ENCODE data around the gene PRSS12. TPM values are rescaled to one million over a fixed set of nuclear protein-coding genes. Genes with fewer than 3 reads are reported as not detected.
"Not testable (repeated sequence)": the region's sequence is repeated elsewhere in the genome, so short reads cannot be mapped to it uniquely, and the experiment has no call there.

The PRSS12 gene
- 0.05 TPM for total RNA-seq
- long read RNA-seq: 0 reads

- intact Hi-C loops (cut with DNase I): no loop called here
These were observed at the start of gene PRSS12 for GRCh38 chr4:118352843-118353533. PRSS12 (minus strand) TSS chr4:118353003; CDS start chr4:118352720, 283 bp downstream.

GRCh38 chr4:118400356-118400755, 47.6 kb upstream of the PRSS12 start:
- no peak for DNase-seq (ENCODE audit: low spot score)
- intact Hi-C loops (cut with DNase I): no loop called here

More at GRCh38 chr4:118352843-118353533, at the start of gene PRSS12:
- DNase-seq (ENCODE audit: low spot score): peak; percentile 80

GRCh38 chr4:118399883-118400282, 47.1 kb upstream of the PRSS12 start:
- DNase-seq (ENCODE audit: low spot score); intact Hi-C loops (cut with DNase I): not testable (repeated sequence)

- no peak for DNase-seq (ENCODE audit: low spot score)
- intact Hi-C loops (cut with DNase I): no loop called here
These were observed 45.7 kb upstream of the PRSS12 start for GRCh38 chr4:118398226-118399090.

- DNase-seq (ENCODE audit: low spot score): no peak
- intact Hi-C loops (cut with DNase I): no loop called here
These were observed 44.8 kb upstream of the PRSS12 start for GRCh38 chr4:118397623-118397979.

GRCh38 chr4:118396881-118397622, 44.2 kb upstream of the PRSS12 start:
- intact Hi-C loops (cut with DNase I): no loop called here
- no peak for DNase-seq (ENCODE audit: low spot score)

GRCh38 chr4:118395057-118395644, 42.3 kb upstream of the PRSS12 start:
- no peak for DNase-seq (ENCODE audit: low spot score)
- intact Hi-C loops (cut with DNase I): no loop called here

GRCh38 chr4:118392509-118392908, 39.7 kb upstream of the PRSS12 start:
- intact Hi-C loops (cut with DNase I); DNase-seq (ENCODE audit: low spot score): not testable (repeated sequence)

- intact Hi-C loops (cut with DNase I): no loop called here
- no peak for DNase-seq (ENCODE audit: low spot score)
These were observed 37.3 kb upstream of the PRSS12 start for GRCh38 chr4:118390121-118390520.

GRCh38 chr4:118389721-118390120, 36.9 kb upstream of the PRSS12 start:
- intact Hi-C loops (cut with DNase I): no loop called here
- DNase-seq (ENCODE audit: low spot score): no peak

GRCh38 chr4:118388606-118389005, 35.8 kb upstream of the PRSS12 start:
- no peak for DNase-seq (ENCODE audit: low spot score)
- intact Hi-C loops (cut with DNase I): no loop called here

GRCh38 chr4:118381902-118382301, 29.1 kb upstream of the PRSS12 start:
- intact Hi-C loops (cut with DNase I): no loop called here
- DNase-seq (ENCODE audit: low spot score): no peak

GRCh38 chr4:118373614-118374255, 20.9 kb upstream of the PRSS12 start:
- intact Hi-C loops (cut with DNase I): no loop called here
- DNase-seq (ENCODE audit: low spot score): no peak

GRCh38 chr4:118372251-118372650, 19.4 kb upstream of the PRSS12 start:
- intact Hi-C loops (cut with DNase I): no loop called here
- DNase-seq (ENCODE audit: low spot score): no peak

- intact Hi-C loops (cut with DNase I): no loop called here
- no peak for DNase-seq (ENCODE audit: low spot score)
These were observed 16.4 kb upstream of the PRSS12 start for GRCh38 chr4:118369231-118369630.

GRCh38 chr4:118367872-118368271, 15.1 kb upstream of the PRSS12 start:
- intact Hi-C loops (cut with DNase I): no loop called here

GRCh38 chr4:118367361-118367760, 14.6 kb upstream of the PRSS12 start:
- DNase-seq (ENCODE audit: low spot score): no peak

More at GRCh38 chr4:118367872-118368271, 15.1 kb upstream of the PRSS12 start:
- no peak for DNase-seq (ENCODE audit: low spot score)

GRCh38 chr4:118363166-118363565, 10.4 kb upstream of the PRSS12 start:
- no peak for DNase-seq (ENCODE audit: low spot score)

More at GRCh38 chr4:118367361-118367760, 14.6 kb upstream of the PRSS12 start:
- intact Hi-C loops (cut with DNase I): no loop called here

GRCh38 chr4:118361192-118361591, 8.4 kb upstream of the PRSS12 start:
- DNase-seq (ENCODE audit: low spot score): no peak
- intact Hi-C loops (cut with DNase I): no loop called here

More at GRCh38 chr4:118363166-118363565, 10.4 kb upstream of the PRSS12 start:
- intact Hi-C loops (cut with DNase I): no loop called here
